H1 (cell line): ENCODE measurements around the gene TPRN. TPM values are rescaled to one million over a fixed set of nuclear protein-coding genes. Genes with fewer than 3 reads are reported as not detected.

Experiments used
- ATF2 ChIP-seq: IDR thresholded peaks from 2 replicates; pipeline ENCODE4 v1.6.1; 2012; ENCODE audit warnings: low read length, inconsistent platforms
- BCL11A ChIP-seq, 2 experiments: IDR thresholded peaks; one replicate each; pipeline ENCODE4 v1.6.1; 2011; ENCODE audit warnings: low read depth in 2 of 2, low read length in 2 of 2, mild to moderate bottlenecking in 2 of 2
- BRCA1 ChIP-seq: IDR thresholded peaks from 2 replicates; pipeline ENCODE4 v1.6.1; 2012; ENCODE audit warnings: low read depth, low read length, improper control_type of control experiment
- CEBPB ChIP-seq: IDR thresholded peaks from 2 replicates; pipeline ENCODE4 v1.6.1; 2012; ENCODE audit warnings: low read depth, low read length
- CHD1 ChIP-seq: IDR thresholded peaks from 2 replicates; pipeline ENCODE4 v1.6.1; 2012; ENCODE audit warnings: low read depth, low read length, improper control_type of control experiment
- CTBP2 ChIP-seq: IDR thresholded peaks from 2 replicates; pipeline ENCODE4 v1.7.0; 2011; ENCODE audit warnings: borderline replicate concordance, mild to moderate bottlenecking, moderate library complexity, mixed read lengths, low read length; ENCODE audit not compliant: insufficient read depth, insufficient read length
- EZH2 ChIP-seq: fragments of 200-600 bp; sonication (generic); IDR thresholded peaks from 2 replicates; pipeline ENCODE4 v1.7.1; 2012; ENCODE audit warnings: low read depth, mild to moderate bottlenecking, moderate library complexity, low read length, inconsistent platforms; ENCODE audit not compliant: severe bottlenecking
- GTF2F1 ChIP-seq: IDR thresholded peaks from 2 replicates; pipeline ENCODE4 v1.6.1; 2012; ENCODE audit warnings: low read depth, low read length, improper control_type of control experiment, borderline replicate concordance
- JUN ChIP-seq: IDR thresholded peaks from 2 replicates; pipeline ENCODE4 v1.6.1; 2011; ENCODE audit warnings: low read depth, mild to moderate bottlenecking, improper control_type of control experiment, low read length
- KDM1A ChIP-seq: fragments of 200-600, 300-600 bp; sonication (generic); IDR thresholded peaks from 2 replicates; pipeline ENCODE4 v1.7.1; 2016; ENCODE audit warnings: mild to moderate bottlenecking, low read length, borderline replicate concordance
- POLR2AphosphoS5 ChIP-seq: IDR thresholded peaks from 2 replicates; pipeline ENCODE4 v1.6.1; 2011; ENCODE audit warnings: low read depth, low read length
- POU5F1 ChIP-seq: IDR thresholded peaks from 2 replicates; pipeline ENCODE4 v1.6.1; 2011; ENCODE audit warnings: low read depth, mild to moderate bottlenecking, low read length, moderate library complexity
- RAD21 ChIP-seq, 2 experiments: IDR thresholded peaks in 1 of 2; conservative IDR thresholded peaks in 1 of 2; 2 replicates each; pipeline ENCODE4 v1.6.1; 2011; ENCODE audit warnings: low read depth in 2 of 2, low read length in 2 of 2, improper control_type of control experiment in 1 of 2, inconsistent platforms in 1 of 2, mild to moderate bottlenecking in 1 of 2, moderate library complexity in 1 of 2
- RFX5 ChIP-seq: IDR thresholded peaks from 2 replicates; pipeline ENCODE4 v1.6.1; 2011; ENCODE audit warnings: low read depth, low read length, improper control_type of control experiment, borderline replicate concordance
- RNF2 ChIP-seq: fragments of 200-900, 300-1000 bp; sonication (generic); IDR thresholded peaks from 2 replicates; pipeline ENCODE4 v1.7.1; 2016; ENCODE audit warnings: borderline replicate concordance, low read depth, mild to moderate bottlenecking, antibody characterized with exemption, low read length; ENCODE audit not compliant: poor library complexity, severe bottlenecking; ENCODE audit errors: missing control alignments
- SIRT6 ChIP-seq: IDR thresholded peaks from one replicate; pipeline ENCODE4 v1.7.1; 2012; ENCODE audit warnings: low read length, inconsistent platforms
- SP4 ChIP-seq: IDR thresholded peaks from 2 replicates; pipeline ENCODE4 v1.6.1; 2012; ENCODE audit warnings: low read length, inconsistent platforms
- TEAD4 ChIP-seq: IDR thresholded peaks from 2 replicates; pipeline ENCODE4 v1.6.1; 2012; ENCODE audit warnings: low read depth, low read length, inconsistent platforms, mixed read lengths
- USF2 ChIP-seq: IDR thresholded peaks from 2 replicates; pipeline ENCODE4 v1.6.1; 2011; ENCODE audit warnings: low read length, improper control_type of control experiment
- YY1 ChIP-seq: IDR thresholded peaks from 2 replicates; pipeline ENCODE4 v1.6.1; 2011; ENCODE audit warnings: low read depth, mild to moderate bottlenecking, low read length
- polyA plus RNA-seq, 7 experiments: library from polyadenylated mRNA; depleted of rRNA in 3 of 7; stranded (reverse) in 5 of 7; unstranded in 2 of 7; fragments of >200 nt in 5 of 7; fragments of 200-250 nt in 2 of 7; gene quantifications; 1 replicate in 5 of 7; 2 replicates in 1 of 7; 4 replicates in 1 of 7; pipeline versions ENCODE4 v1.2.1 to v1.2.3, GENCODE V29; 2011 to 2013; ENCODE audit warnings: missing spikeins in 2 of 7, mixed read lengths in 2 of 7
- total RNA-seq: library from RNA; stranded (reverse); fragmentation: NEBNext Ultra II Directional; extraction: Animal tissue kit (Norgen Biotek cat#: 25700); gene quantifications from 2 replicates; pipeline ENCODE4 v1.2.1, GENCODE V29; 2021

Gene TPRN
- total and polyA plus RNA-seq, 2 of the 8 experiments (the other 6 are each of a cell fraction or from before 2014, with no cell fraction given), result 9.7 to 23.2 TPM

GRCh38 chr9:137223078-137223970 lies 22.8 kb upstream of the TPRN start (continued):
- TF ChIP-seq SP4 (peak; percentile 89), BRCA1 (no peak), RNF2 (no peak), USF2 (no peak), POLR2AphosphoS5 (no peak), KDM1A (no peak), ATF2 (0 out of 2 replicates have a peak, but pooled peaks have one; percentile 31), BCL11A (IDR thresholded peaks at IDR 0.05; ENCODE audit: low read depth in 2 of 2, low read length in 2 of 2) (no peak), JUN (no peak), CEBPB (no peak), SIRT6 (no peak), TEAD4 (no peak), EZH2 (peak; percentile 55), RAD21 (IDR thresholded peaks at IDR 0.05 in 1 of 2, conservative IDR thresholded peaks at IDR 0.05 in 1 of 2; ENCODE audit: low read depth in 2 of 2, low read length in 2 of 2) (no peak), RFX5 (no peak), CHD1 (no peak), GTF2F1 (no peak), YY1 (peak; percentile 54; the same call in 1 of the 2 replicates), CTBP2 (no peak), POU5F1 (no peak)
